Testis (tissue), 2 donors: ENCODE measurements around the gene ACOT13.

ENCODE experiments used
- CTCF ChIP-seq, 3 experiments: fragments of 450-650 bp in 2 of 3; fragments of 200-600 bp in 1 of 3; sonication (generic) in 1 of 3; IDR thresholded peaks; one replicate each; pipeline ENCODE4 v1.5.1; 2016 to 2019; ENCODE audit warnings: antibody characterized with exemption in 3 of 3, mild to moderate bottlenecking in 2 of 3, moderate library complexity in 1 of 3
- POLR2A ChIP-seq: fragments of 450-650 bp; IDR thresholded peaks from one replicate; pipeline ENCODE4 v1.6.1; 2017; ENCODE audit warnings: antibody characterized with exemption, mild to moderate bottlenecking, moderate library complexity

- no peak for TF ChIP-seq CTCF (IDR thresholded peaks at IDR 0.05)
- no peak for TF ChIP-seq POLR2A
These were observed 35.9 kb downstream of the ACOT13 start for GRCh38 chr6:24702720-24703282.
